A549 (cell line): Measurements from ENCODE around the gene NRN1L. TPM values are rescaled to one million over a fixed set of nuclear protein-coding genes. Genes with fewer than 3 reads are reported as not detected.

Experiments
- ATAC-seq, 2 experiments: fragments of 200-7000 bp in 1 of 2; fragments of >200 bp in 1 of 2; cut with Nextera tagmentation in 1 of 2; cut with Tn5 transposase in 1 of 2; 3 replicates each; pipeline versions ENCODE4 v1.8.0 to v1.9.1; 2018 to 2020; ENCODE audit warnings: mild to moderate bottlenecking in 1 of 2, moderate library complexity in 1 of 2
- CTCF ChIA-PET: fragments of 300-600 bp; sonication (Branson Sonifier 250); formaldehyde crosslinking; extraction: SDS; loops from one replicate; lab custom pipeline; 2021; ENCODE audit warnings: antibody characterized with exemption, inconsistent platforms; lab: Yijun Ruan, JAX
- POLR2A ChIA-PET: fragments of 350-600 bp; formaldehyde crosslinking; extraction: SDS; loops from one replicate; lab custom pipeline; 2021; ENCODE audit warnings: antibody characterized with exemption, inconsistent platforms; lab: Yijun Ruan, JAX
- DNase-seq, 2 experiments: peaks; one replicate each; pipeline versions ENCODE4 v3.0.0 to v3.0.0-alpha.2; 2011 to 2016; ENCODE audit warnings: low read depth in 1 of 2, low spot score in 1 of 2
- FAIRE-seq: peaks from 2 replicates; lab custom pipeline; 2011; peaks lifted over from hg19 to GRCh38; lab: Jason Lieb, UNC
- H3K27ac ChIP-seq, 2 experiments: fragments of >200 bp; sonication (Bioruptor Twin); formaldehyde crosslinking; 3 replicates each; pipeline ENCODE4 v1.5.1; 2016 to 2017
- H3K4me1 ChIP-seq: fragments of >200 bp; sonication (Bioruptor Twin); formaldehyde crosslinking; 3 replicates; pipeline ENCODE4 v1.6.1; 2016
- H3K4me2 ChIP-seq: fragments of >200 bp; sonication (Bioruptor Twin); formaldehyde crosslinking; 3 replicates; pipeline ENCODE4 v1.6.1; 2016
- H3K4me3 ChIP-seq: fragments of >200 bp; sonication (Bioruptor Twin); formaldehyde crosslinking; 3 replicates; pipeline ENCODE4 v1.5.1; 2016
- H3K9me3 ChIP-seq: fragments of >200 bp; sonication (Bioruptor Twin); formaldehyde crosslinking; 3 replicates; pipeline ENCODE4 v1.6.1; 2016
- BHLHE40 ChIP-seq: IDR thresholded peaks from 2 replicates; pipeline ENCODE4 v1.6.1; 2012; ENCODE audit warnings: low read depth, low read length, inconsistent platforms
- CBX2 ChIP-seq: fragments of 200-600 bp; sonication (generic); IDR thresholded peaks from 2 replicates; pipeline ENCODE4 v1.6.1; 2016; ENCODE audit warnings: low read depth, mild to moderate bottlenecking, borderline replicate concordance
- EP300 ChIP-seq, 2 experiments: fragments of >200 bp; sonication (Bioruptor Twin); formaldehyde crosslinking; IDR thresholded peaks; 2 replicates in 1 of 2; 3 replicates in 1 of 2; pipeline ENCODE4 v1.6.1; 2016 to 2017
- FOSB ChIP-seq: fragments of 250-450 bp; sonication (Bioruptor Pico); IDR thresholded peaks from 2 replicates; pipeline ENCODE4 v1.5.0; 2020; ENCODE audit warnings: mild to moderate bottlenecking, moderate library complexity
- FOXS1 ChIP-seq: fragments of 250-450 bp; sonication (Bioruptor Pico); IDR thresholded peaks from 2 replicates; pipeline ENCODE4 v1.5.0; 2020; ENCODE audit warnings: mild to moderate bottlenecking, moderate library complexity
- GATA3 ChIP-seq: IDR thresholded peaks from 2 replicates; pipeline ENCODE4 v1.6.1; 2012; ENCODE audit warnings: borderline replicate concordance
- JUNB ChIP-seq: fragments of >200 bp; sonication (Bioruptor Twin); formaldehyde crosslinking; IDR thresholded peaks from 2 replicates; pipeline ENCODE4 v1.6.1; 2016
- KDM5A ChIP-seq: fragments of 200-600 bp; sonication (generic); IDR thresholded peaks from 2 replicates; pipeline ENCODE4 v1.6.1; 2016; ENCODE audit warnings: antibody characterized with exemption, mild to moderate bottlenecking
- MAFK ChIP-seq: fragments of 450-650 bp; IDR thresholded peaks from 2 replicates; pipeline ENCODE4 v1.6.1; 2014; ENCODE audit not compliant: partially characterized antibody
- MYC ChIP-seq: IDR thresholded peaks from 2 replicates; pipeline ENCODE4 v1.6.1; 2012; ENCODE audit warnings: mild to moderate bottlenecking, inconsistent platforms, low read length, improper control_type of control experiment, borderline replicate concordance
- NPAS2 ChIP-seq: fragments of 250-450 bp; sonication (Bioruptor Pico); IDR thresholded peaks from 2 replicates; pipeline ENCODE4 v1.8.0; 2022; ENCODE audit warnings: mild to moderate bottlenecking, moderate library complexity, borderline replicate concordance
- NR3C1 ChIP-seq: fragments of >200 bp; sonication (Bioruptor Twin); formaldehyde crosslinking; IDR thresholded peaks from 3 replicates; pipeline ENCODE4 v1.6.1; 2017
- PHF8 ChIP-seq: fragments of 200-600 bp; sonication (generic); IDR thresholded peaks from 2 replicates; pipeline ENCODE4 v1.6.1; 2016; ENCODE audit warnings: low read depth, mild to moderate bottlenecking, antibody characterized with exemption, moderate library complexity, borderline replicate concordance
- POLR2AphosphoS2 ChIP-seq: conservative IDR thresholded peaks from 2 replicates; pipeline ENCODE4 v1.6.1; 2012; ENCODE audit warnings: low read length, improper control_type of control experiment, inconsistent platforms
- RARB ChIP-seq: fragments of 250-450 bp; sonication (Bioruptor Pico); IDR thresholded peaks from 2 replicates; pipeline ENCODE4 v1.8.0; 2021; ENCODE audit warnings: mild to moderate bottlenecking, moderate library complexity
- TP53 ChIP-seq: fragments of 250-450 bp; sonication (Bioruptor Pico); IDR thresholded peaks from 2 replicates; pipeline ENCODE4 v1.5.0; 2021; ENCODE audit warnings: mild to moderate bottlenecking, moderate library complexity
- ZFP36 ChIP-seq: fragments of 450-650 bp; IDR thresholded peaks from 2 replicates; pipeline ENCODE4 v1.6.1; 2014; ENCODE audit warnings: borderline replicate concordance; ENCODE audit not compliant: partially characterized antibody
- WGBS: methylation state at CpG from one replicate; pipeline ENCODE4 v1.1.6; 2017; ENCODE audit errors: missing lambda C conversion rate; 5-methylcytosine and 5-hydroxymethylcytosine counted together
- polyA plus RNA-seq, 4 experiments: library from polyadenylated mRNA; depleted of rRNA in 3 of 4; stranded (reverse); fragments of >200 nt; fragmentation: RNase III in 1 of 4; extraction: RNeasy Plus Mini Kit Qiagen cat#74134 plus additional on column Dnase treatment in 1 of 4; gene quantifications; 2 replicates in 3 of 4; 3 replicates in 1 of 4; pipeline ENCODE4 v1.2.3, GENCODE V29; 2011 to 2017
- TF ChIP-seq, protein P1 (sequence below): fragments of 250-450 bp; sonication (Bioruptor Pico); IDR thresholded peaks from 2 replicates; pipeline ENCODE4 v1.5.0; 2021; ENCODE audit warnings: mild to moderate bottlenecking, moderate library complexity, borderline replicate concordance
- TF ChIP-seq, protein P2 (sequence below): fragments of >200 bp; sonication (Bioruptor Twin); formaldehyde crosslinking; IDR thresholded peaks from 3 replicates; pipeline ENCODE4 v1.6.1; 2016
- TF ChIP-seq, protein P3 (sequence below): fragments of >200 bp; sonication (Bioruptor Twin); formaldehyde crosslinking; IDR thresholded peaks from 2 replicates; pipeline ENCODE4 v1.6.1; 2016
- TF ChIP-seq, protein P4 (sequence below): fragments of 450-650 bp; IDR thresholded peaks from 2 replicates; pipeline ENCODE4 v1.6.1; 2014; ENCODE audit warnings: antibody characterized with exemption

NRN1L gene
- polyA plus RNA-seq, 2 of the 4 experiments (the other 2 are of a cell fraction) = 0.22 TPM; not detected in 1

DNA sequence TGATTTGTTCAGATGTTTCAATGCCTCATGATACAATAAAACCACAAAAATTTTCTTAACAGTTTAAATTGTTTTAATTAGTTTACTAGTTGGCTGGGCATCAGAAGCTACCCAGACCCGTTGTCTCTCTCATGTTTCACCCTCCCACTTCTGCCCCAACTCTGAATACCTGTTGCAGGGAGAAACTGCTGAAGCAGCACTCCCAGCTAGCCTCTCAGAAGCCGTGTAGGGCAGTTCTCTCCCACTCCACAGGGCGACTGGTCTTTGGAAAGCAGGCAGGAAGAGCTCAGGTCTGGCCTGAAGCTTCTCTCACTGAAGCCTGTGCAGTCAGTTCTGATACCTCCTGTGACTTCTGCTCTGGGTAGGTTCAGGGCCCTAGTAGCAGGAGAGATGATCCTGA lies 13.4 kb upstream of the NRN1L start:
- POLR2A ChIA-PET = interaction anchor here (0.6 to 0.8 kb wide), 3 partner anchors 65 to 343 kb away, joined by 3 to 5 read pairs (median 3); partner anchors contain the start of genes RANBP10, RIPOR1 and TSNAXIP1
- CTCF ChIA-PET = interaction anchor here (0.9 to 3.0 kb wide), 10 partner anchors 12 to 390 kb away, joined by 3 to 25 read pairs (median 5); partner anchors contain the start of gene ATP6V0D1
- ATAC-seq = peak in 1 of 2 experiments; percentile 41; a peak in 3 of 6 replicates

DNA sequence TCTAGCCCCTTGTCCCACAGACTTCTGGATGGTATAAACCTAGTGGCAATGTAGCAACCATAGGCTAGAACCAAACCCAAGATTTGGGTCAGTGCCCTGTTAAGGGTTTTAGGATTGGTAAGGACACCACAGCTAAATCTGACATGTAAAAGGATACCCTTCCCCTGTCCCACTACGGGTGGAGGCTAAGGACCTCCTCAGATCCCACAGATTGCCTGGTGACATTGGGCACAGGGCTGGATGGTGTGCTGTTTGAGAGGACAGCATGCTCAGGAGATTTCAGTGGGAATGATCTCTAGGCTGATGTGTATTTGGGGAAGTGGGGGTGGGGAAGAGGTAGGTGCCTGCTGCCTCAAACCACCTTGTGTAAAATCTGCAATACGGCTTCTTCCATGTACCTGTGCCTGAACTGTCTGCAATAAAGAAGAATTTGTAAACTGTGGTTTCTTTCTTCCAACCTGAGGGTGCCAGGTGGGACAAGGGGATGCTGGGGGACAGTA lies 12.5 kb upstream of the NRN1L start:
- H3K9me3 ChIP-seq = no peaks in the 10 kb centered on the region
- peaks cover 24% of the 10 kb centered on the region; the same call in 2 of the 3 replicates for H3K4me1 ChIP-seq
- peak overlapping the region; percentile 99; the same call in 2 of the 3 replicates for H3K4me3 ChIP-seq
- TF ChIP-seq, protein P1, sequence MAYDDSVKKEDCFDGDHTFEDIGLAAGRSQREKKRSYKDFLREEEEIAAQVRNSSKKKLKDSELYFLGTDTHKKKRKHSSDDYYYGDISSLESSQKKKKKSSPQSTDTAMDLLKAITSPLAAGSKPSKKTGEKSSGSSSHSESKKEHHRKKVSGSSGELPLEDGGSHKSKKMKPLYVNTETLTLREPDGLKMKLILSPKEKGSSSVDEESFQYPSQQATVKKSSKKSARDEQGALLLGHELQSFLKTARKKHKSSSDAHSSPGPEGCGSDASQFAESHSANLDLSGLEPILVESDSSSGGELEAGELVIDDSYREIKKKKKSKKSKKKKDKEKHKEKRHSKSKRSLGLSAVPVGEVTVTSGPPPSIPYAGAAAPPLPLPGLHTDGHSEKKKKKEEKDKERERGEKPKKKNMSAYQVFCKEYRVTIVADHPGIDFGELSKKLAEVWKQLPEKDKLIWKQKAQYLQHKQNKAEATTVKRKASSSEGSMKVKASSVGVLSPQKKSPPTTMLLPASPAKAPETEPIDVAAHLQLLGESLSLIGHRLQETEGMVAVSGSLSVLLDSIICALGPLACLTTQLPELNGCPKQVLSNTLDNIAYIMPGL (CRISPR knock-in tag) = no peak
- TF ChIP-seq CBX2 (no peak), MAFK (no peak), TP53 (CRISPR knock-in tag) (no peak), KDM5A (no peak), FOSB (CRISPR knock-in tag) (no peak), ZFP36 (no peak), BHLHE40 (no peak), RARB (CRISPR knock-in tag) (no peak), FOXS1 (CRISPR knock-in tag) (no peak), PHF8 (no peak), NR3C1 (no peak), NPAS2 (CRISPR knock-in tag) (no peak), POLR2AphosphoS2 (no peak), EP300 (IDR thresholded peaks at IDR 0.05) (no peak), JUNB (no peak)
- TF ChIP-seq, protein P2, sequence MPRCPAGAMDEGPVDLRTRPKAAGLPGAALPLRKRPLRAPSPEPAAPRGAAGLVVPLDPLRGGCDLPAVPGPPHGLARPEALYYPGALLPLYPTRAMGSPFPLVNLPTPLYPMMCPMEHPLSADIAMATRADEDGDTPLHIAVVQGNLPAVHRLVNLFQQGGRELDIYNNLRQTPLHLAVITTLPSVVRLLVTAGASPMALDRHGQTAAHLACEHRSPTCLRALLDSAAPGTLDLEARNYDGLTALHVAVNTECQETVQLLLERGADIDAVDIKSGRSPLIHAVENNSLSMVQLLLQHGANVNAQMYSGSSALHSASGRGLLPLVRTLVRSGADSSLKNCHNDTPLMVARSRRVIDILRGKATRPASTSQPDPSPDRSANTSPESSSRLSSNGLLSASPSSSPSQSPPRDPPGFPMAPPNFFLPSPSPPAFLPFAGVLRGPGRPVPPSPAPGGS = no peak
- TF ChIP-seq, protein P3, sequence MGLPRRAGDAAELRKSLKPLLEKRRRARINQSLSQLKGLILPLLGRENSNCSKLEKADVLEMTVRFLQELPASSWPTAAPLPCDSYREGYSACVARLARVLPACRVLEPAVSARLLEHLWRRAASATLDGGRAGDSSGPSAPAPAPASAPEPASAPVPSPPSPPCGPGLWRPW = no peak
- TF ChIP-seq, protein P4, sequence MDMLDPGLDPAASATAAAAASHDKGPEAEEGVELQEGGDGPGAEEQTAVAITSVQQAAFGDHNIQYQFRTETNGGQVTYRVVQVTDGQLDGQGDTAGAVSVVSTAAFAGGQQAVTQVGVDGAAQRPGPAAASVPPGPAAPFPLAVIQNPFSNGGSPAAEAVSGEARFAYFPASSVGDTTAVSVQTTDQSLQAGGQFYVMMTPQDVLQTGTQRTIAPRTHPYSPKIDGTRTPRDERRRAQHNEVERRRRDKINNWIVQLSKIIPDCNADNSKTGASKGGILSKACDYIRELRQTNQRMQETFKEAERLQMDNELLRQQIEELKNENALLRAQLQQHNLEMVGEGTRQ = no peak
- DNase-seq (no peak), FAIRE-seq (no peak), ATAC-seq (no peak; a peak in 1 of 6 replicates)
- POLR2A ChIA-PET = no interaction called here
- peak overlapping the region; percentile 95 to 97; a peak in 5 of 6 replicates for H3K27ac ChIP-seq
- WGBS = 71% methylated on average over 2 of the region's 2 CpGs
- CTCF ChIA-PET = interaction anchor here (0.9 to 3.0 kb wide), 7 partner anchors 11 to 204 kb away, joined by 3 to 25 read pairs (median 6); no protein-coding TSS in a partner anchor
- H3K4me2 ChIP-seq = peak overlapping the region; percentile 99

More for the DNA sequence above, 13.4 kb upstream of the NRN1L start:
- H3K27ac ChIP-seq = no peak overlapping the region
- WGBS = 90% methylated on average over 3 of the region's 3 CpGs
- peaks cover 24% of the 10 kb centered on the region; the same call in 2 of the 3 replicates for H3K4me1 ChIP-seq
- TF ChIP-seq TP53 (CRISPR knock-in tag) = no peak
- peak; percentile 82 for TF ChIP-seq MAFK
- no peak for TF ChIP-seq MYC
- no peak for TF ChIP-seq BHLHE40
- no peak for TF ChIP-seq GATA3
- no peak for TF ChIP-seq JUNB
- H3K4me2 ChIP-seq = no peak overlapping the region
- no peak overlapping the region for H3K4me3 ChIP-seq
- FAIRE-seq (no peak), DNase-seq (no peak)
- no peaks in the 10 kb centered on the region for H3K9me3 ChIP-seq
